ENCODE data around the gene SLAMF8.

GRCh38 chr1:159866905-159867663, 40.4 kb downstream of the SLAMF8 start:
- TF ChIP-seq POLR2AphosphoS5 (IDR thresholded peaks at IDR 0.05) (no peak), CTCF (IDR thresholded peaks at IDR 0.05) (no peak)

Measured in suprapubic skin (tissue), 3 donors.